Adipocyte (in vitro differentiated cells): Measurements from ENCODE around the gene CHL1.

Source experiments
- DNase-seq: peaks from one replicate; pipeline ENCODE4 v3.0.0-alpha.2; 2015; ENCODE audit warnings: low read depth
- H3K27me3 ChIP-seq: replicated peaks from 2 replicates; pipeline ENCODE4 v1.7.0; 2013; ENCODE audit warnings: mild to moderate bottlenecking, low read length, moderate library complexity; ENCODE audit not compliant: control insufficient read depth, insufficient read depth
- H3K36me3 ChIP-seq: 2 replicates; pipeline ENCODE4 v1.7.0; 2013; ENCODE audit warnings: low read length, mild to moderate bottlenecking, moderate library complexity; ENCODE audit not compliant: control insufficient read depth, insufficient read depth, severe bottlenecking
- H3K4me1 ChIP-seq: 2 replicates; pipeline ENCODE4 v1.7.0; 2013; ENCODE audit warnings: mild to moderate bottlenecking, low read length, moderate library complexity; ENCODE audit not compliant: control insufficient read depth, insufficient read depth
- H3K4me3 ChIP-seq: 2 replicates; pipeline ENCODE4 v1.7.0; 2013; ENCODE audit warnings: mild to moderate bottlenecking, low read length, moderate library complexity
- H3K9ac ChIP-seq: 2 replicates; pipeline ENCODE4 v1.7.0; 2013; ENCODE audit warnings: mild to moderate bottlenecking, low read length, moderate library complexity
- H3K9me3 ChIP-seq: 2 replicates; pipeline ENCODE4 v1.7.0; 2013; ENCODE audit warnings: mild to moderate bottlenecking, low read length, moderate library complexity; ENCODE audit not compliant: control insufficient read depth

Gene CHL1

DNA sequence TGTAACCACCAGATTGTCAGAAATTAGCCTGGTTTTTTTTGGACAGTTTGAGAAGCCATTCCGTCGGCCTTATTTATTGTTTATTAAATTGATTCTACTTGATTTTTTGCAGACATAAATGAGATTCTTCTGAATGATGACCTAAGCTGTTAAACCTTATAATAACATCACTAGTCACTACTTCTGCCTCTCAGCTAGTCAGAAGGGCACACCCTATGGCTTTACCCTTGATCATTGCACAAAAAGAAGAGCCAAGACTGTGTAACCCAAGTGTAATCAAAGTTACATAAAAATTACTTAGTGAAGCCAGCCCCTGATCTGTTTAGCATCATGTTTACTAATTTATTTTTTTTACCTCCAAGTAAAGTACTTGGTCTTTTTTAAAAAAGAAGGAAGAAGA is 64.3 kb downstream of the CHL1 start:
- DNase-seq: no peak
- peaks cover 48% of the 10 kb centered on the region for H3K4me1 ChIP-seq
- no peaks in the 10 kb centered on the region for H3K36me3 ChIP-seq
- H3K4me3 ChIP-seq: no peak overlapping the region
- no peak overlapping the region for H3K9ac ChIP-seq
- no peaks in the 10 kb centered on the region for H3K9me3 ChIP-seq
- H3K27me3 ChIP-seq: no peaks in the 10 kb centered on the region

DNA sequence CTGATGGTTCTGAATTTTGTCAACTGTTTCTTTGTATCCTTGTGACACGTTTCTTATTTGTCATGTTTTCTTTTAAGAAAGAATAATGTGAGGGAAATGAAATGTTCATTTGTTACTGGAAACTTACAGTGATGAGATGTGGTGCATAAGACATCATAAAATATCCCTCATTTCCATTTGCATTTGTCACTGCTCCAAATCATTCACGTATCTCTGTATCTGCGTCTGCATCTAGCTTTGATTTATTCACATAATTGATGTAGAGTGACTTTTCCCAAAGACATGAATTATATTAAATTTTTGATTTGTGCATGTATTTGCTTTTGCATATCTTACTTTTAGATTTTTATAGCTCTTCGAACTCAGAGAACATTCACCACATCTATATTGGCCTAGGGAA is 66.8 kb downstream of the CHL1 start:
- no peak for DNase-seq
- no peak overlapping the region for H3K9ac ChIP-seq
- no peaks in the 10 kb centered on the region for H3K9me3 ChIP-seq
- no peaks in the 10 kb centered on the region for H3K27me3 ChIP-seq
- H3K36me3 ChIP-seq: no peaks in the 10 kb centered on the region
- peaks cover 28% of the 10 kb centered on the region for H3K4me1 ChIP-seq
- no peak overlapping the region for H3K4me3 ChIP-seq

DNA sequence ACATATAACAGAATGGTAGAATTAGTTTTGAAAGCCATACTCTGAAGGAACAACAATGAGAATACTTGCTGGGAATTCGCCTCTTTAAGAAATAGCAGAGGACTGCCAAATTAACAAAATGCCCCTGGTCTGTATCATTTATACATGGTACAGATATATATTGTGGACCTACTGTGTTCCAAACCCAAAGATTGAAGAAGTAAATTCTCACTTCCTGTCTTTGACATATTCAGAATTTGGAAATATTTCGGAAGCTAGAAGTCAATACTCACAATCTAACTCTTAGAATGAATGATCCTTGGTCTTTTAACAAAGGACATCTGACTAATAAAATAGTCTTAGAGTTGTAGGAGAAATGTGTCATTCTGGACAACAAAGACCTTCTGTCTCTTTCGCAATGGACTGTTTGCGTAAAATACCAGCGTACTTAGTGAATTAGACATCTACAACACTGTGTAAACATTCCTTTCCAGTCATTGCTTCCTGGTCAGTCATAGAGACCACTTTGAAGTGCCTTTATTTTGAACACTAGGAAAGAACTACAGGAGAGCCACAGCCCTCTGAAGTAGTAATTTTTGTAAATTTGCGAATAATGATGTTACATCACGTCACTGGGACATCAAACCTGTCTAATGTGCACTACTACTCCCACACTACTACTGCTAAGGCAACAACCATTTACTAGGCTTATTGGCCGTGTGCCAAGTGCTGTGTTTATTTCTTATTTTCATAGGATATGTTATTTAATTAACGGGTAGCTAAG is 68.0 kb downstream of the CHL1 start:
- Histone ChIP-seq H3K36me3 (no peaks in the 10 kb centered on the region), H3K9ac (no peak overlapping the region), H3K4me3 (peak overlapping the region; percentile 26), H3K9me3 (no peaks in the 10 kb centered on the region), H3K27me3 (no peaks in the 10 kb centered on the region), H3K4me1 (peaks cover 24% of the 10 kb centered on the region)
- no peak for DNase-seq

DNA sequence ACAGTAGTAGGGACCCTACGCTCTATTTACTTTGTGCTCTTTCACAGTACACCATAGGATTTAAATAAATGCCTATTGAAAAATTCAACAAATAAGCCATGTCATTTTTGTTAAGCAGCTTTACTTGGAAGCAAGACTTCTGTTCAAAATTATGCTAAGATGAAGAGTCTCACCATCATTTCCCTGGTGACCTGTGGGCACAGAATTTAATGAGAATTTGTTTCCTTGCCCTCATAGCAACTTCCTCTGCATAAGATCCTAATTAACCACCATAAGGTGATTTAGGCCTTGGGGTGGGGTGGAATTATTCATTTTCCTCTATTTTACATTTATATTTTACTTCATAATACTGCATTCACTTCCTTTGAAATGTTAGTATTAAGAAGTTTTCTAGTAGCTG is 70.5 kb downstream of the CHL1 start:
- Histone ChIP-seq H3K4me3 (no peak overlapping the region), H3K27me3 (no peaks in the 10 kb centered on the region), H3K36me3 (no peaks in the 10 kb centered on the region), H3K4me1 (peaks cover 13% of the 10 kb centered on the region), H3K9me3 (no peaks in the 10 kb centered on the region), H3K9ac (no peak overlapping the region)
- no peak for DNase-seq

DNA sequence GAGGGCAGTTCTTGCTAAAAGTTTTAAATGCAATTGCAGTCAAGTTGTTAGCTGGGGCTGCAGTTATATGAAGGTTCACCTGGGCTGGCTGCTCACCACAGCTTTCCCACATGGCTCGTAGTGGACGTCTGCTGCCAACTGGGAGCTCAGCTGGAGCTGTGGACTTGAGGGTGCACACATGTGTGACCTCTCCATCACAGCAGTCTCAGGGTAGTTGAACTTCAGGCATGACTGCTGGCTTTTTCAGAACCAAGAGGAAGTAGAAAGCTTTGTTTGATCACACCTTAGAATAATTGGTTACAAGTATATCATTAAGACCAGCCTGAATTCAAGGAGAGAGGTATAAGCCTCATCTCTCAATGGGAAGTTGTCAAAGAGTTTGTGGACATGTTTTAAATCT is 74.1 kb downstream of the CHL1 start:
- H3K9me3 ChIP-seq: no peaks in the 10 kb centered on the region
- no peaks in the 10 kb centered on the region for H3K4me1 ChIP-seq
- H3K36me3 ChIP-seq: no peaks in the 10 kb centered on the region

DNA sequence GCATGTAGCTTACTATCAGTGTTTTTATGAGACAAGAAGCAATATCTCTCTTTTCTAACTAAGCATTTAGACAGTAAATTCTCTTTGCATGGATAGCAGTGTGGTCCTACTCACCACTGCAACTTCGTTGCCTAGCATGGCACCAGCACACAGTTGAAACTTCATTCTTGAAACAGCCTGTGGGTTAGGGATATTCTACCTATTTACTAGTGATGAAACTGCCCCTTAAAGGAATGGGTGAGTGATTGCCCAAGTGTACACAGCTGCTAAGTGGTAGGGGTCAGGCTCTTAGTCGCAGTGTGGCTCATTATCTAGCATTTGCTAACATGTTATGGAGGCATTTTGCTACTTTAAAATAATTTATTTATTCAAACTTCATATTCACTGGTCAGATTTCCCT is 78.4 kb downstream of the CHL1 start:
- no peak overlapping the region for H3K4me3 ChIP-seq
- peaks cover 26% of the 10 kb centered on the region for H3K4me1 ChIP-seq
- no peak overlapping the region for H3K9ac ChIP-seq
- DNase-seq: no peak
- no peaks in the 10 kb centered on the region for H3K36me3 ChIP-seq
- no peaks in the 10 kb centered on the region for H3K27me3 ChIP-seq
- no peaks in the 10 kb centered on the region for H3K9me3 ChIP-seq

More for the DNA sequence above, 74.1 kb downstream of the CHL1 start:
- no peak for DNase-seq
- Histone ChIP-seq H3K9ac (no peak overlapping the region), H3K4me3 (no peak overlapping the region), H3K27me3 (no peaks in the 10 kb centered on the region)

DNA sequence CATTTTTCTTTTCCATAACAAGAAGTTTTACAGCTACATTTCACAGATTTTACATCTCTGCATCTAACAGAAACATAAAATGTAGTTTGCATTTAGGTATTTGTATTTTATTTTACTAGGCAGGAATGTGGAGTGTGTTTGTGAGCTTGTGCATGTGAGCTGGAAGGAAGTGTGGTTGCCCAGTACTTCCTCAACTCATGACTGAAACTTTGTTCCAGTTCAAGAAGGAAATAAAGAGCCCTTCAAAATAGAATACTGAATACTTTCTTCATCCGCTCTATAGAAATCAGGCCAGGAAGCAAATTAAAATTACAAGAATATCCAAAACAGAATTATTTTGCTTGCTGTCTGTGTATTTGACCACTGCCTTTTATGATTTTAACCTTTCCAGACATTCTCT is 81.3 kb downstream of the CHL1 start:
- Histone ChIP-seq H3K27me3 (no peaks in the 10 kb centered on the region), H3K9me3 (peaks cover 6% of the 10 kb centered on the region), H3K4me3 (no peak overlapping the region), H3K4me1 (peaks cover 26% of the 10 kb centered on the region), H3K9ac (no peak overlapping the region), H3K36me3 (no peaks in the 10 kb centered on the region)
- DNase-seq: no peak

DNA sequence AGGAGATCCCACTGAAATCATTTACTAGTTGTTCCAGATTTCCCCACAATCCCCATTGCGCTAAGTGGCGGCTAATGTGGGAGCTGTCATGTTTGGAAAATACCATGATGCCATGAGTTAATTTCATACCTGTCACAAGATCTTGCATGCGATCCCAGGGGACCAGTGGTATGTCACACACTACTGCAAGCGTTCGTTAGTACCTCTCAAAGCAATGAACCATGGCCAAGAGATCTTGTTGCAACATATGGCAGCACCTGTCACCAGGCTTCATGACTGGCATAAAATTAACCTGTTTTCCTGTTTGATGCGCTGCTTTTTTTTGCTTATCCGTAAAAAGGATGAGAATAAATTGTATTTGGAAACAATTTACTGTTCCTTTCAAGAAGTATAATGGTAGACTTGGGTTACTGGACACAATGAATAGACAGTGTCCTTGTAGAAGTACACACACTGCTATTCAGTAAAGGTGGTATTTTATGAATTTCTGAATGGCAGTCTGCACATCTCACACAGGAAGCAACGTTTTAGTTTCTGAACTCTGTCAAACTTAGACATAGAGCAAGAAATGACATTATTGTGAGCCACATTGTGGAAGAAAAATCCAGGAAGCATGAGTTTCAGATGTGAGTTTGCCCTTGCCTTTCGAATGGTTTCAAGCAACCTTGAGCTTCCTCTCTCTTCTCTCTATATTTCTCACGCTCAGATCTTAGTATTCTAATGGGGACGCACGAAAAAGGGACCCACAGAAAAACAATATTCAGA is 81.9 kb downstream of the CHL1 start:
- no peak for DNase-seq
- H3K9me3 ChIP-seq: peaks cover 8% of the 10 kb centered on the region
- no peak overlapping the region for H3K4me3 ChIP-seq

DNA sequence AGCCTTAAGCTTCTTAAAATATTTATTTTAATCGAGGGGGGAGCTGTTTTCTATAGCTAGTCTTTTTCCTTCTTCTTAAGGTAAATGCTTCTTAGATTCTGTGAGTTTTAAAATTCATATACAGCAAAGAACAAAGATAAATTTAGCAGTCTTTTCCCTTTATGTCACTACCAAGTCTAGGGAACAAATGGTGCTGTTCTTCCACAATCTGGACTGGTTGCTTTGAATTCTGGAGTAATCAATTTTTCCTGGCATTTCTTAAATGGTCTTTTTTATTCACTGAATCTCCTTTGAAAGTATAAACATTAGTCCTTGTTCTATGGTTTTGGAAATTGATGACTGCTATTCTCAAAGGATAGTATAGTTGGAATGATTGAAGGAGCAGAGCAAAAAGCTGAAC is 82.8 kb downstream of the CHL1 start:
- H3K27me3 ChIP-seq: no peaks in the 10 kb centered on the region
- peaks cover 8% of the 10 kb centered on the region for H3K9me3 ChIP-seq
- no peaks in the 10 kb centered on the region for H3K36me3 ChIP-seq
- no peak for DNase-seq
- H3K9ac ChIP-seq: no peak overlapping the region
- no peak overlapping the region for H3K4me3 ChIP-seq
- H3K4me1 ChIP-seq: peaks cover 26% of the 10 kb centered on the region

More for the DNA sequence above, 81.9 kb downstream of the CHL1 start:
- Histone ChIP-seq H3K9ac (no peak overlapping the region), H3K27me3 (no peaks in the 10 kb centered on the region), H3K36me3 (no peaks in the 10 kb centered on the region), H3K4me1 (peaks cover 26% of the 10 kb centered on the region)

DNA sequence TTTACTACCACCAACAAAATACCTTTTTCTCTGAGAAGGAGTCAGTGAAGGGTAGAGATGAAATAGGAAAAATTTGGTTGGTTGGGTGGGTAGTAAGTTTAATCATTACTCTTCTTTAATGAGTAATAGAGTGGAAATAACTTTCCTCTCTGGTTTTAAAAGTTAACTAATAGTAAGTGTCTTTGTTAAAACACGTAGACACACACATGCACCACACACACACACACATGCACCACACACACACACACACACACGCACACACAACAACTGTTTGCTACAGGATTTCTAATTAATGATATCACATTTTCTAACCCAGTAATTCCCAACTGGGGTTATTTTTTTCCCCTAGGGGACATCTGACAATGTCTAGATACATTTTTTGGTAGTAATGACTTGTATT is 84.1 kb downstream of the CHL1 start:
- DNase-seq: no peak
- Histone ChIP-seq H3K27me3 (no peaks in the 10 kb centered on the region), H3K36me3 (no peaks in the 10 kb centered on the region), H3K4me3 (no peak overlapping the region), H3K9ac (no peak overlapping the region), H3K4me1 (peaks cover 26% of the 10 kb centered on the region), H3K9me3 (peaks cover 8% of the 10 kb centered on the region)

DNA sequence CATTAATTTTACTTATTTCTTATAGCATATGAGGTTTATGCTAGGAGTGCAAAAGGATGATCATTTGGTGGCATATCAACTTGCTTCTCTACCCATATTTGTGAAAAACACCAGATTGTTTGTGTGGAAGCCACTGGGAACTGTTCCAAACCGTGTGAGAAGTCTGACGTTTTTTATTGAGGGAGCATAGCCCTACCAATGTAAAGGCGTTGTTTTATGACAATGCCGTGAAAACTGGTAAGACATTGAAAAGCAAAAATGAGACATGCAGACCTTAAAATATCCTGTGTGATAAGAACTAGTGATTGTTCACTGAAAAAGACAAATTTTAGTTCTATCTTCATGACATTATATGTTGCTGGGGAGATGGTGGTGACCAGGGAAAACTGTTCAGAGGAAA is 87.8 kb downstream of the CHL1 start:
- Histone ChIP-seq H3K9ac (no peak overlapping the region), H3K9me3 (peaks cover 8% of the 10 kb centered on the region), H3K27me3 (no peaks in the 10 kb centered on the region), H3K36me3 (no peaks in the 10 kb centered on the region), H3K4me1 (peaks cover 4% of the 10 kb centered on the region), H3K4me3 (no peak overlapping the region)
- DNase-seq: no peak
